Natural killer cell (primary cell): Measurements from ENCODE around the gene NRXN3. TPM values are rescaled to one million over a fixed set of nuclear protein-coding genes. Genes with fewer than 3 reads are reported as not detected.

Source experiments
- ATAC-seq, 3 donors: fragments of 150-1000 bp in 2 of 3; fragments of 200-7000 bp in 1 of 3; cut with Tn5 transposase; 1 replicate in 1 of 3; 2 replicates in 2 of 3; pipeline ENCODE4 v1.10.0; 2021; ENCODE audit warnings: mild to moderate bottlenecking in 2 of 3, moderate library complexity in 2 of 3
- DNase-seq, 2 donors: peaks; one replicate each; pipeline versions ENCODE4 v3.0.0 to v3.0.0-alpha.2; 2013 to 2021; ENCODE audit warnings: mixed read lengths in 1 of 2
- H3K27ac ChIP-seq: one replicate; pipeline ENCODE4 v1.5.1; 2013; ENCODE audit warnings: mild to moderate bottlenecking, low read length
- H3K27me3 ChIP-seq: one replicate; pipeline ENCODE4 v1.6.1; 2013; ENCODE audit warnings: low read length; ENCODE audit not compliant: control insufficient read depth, insufficient read depth
- H3K36me3 ChIP-seq: one replicate; pipeline ENCODE4 v1.6.1; 2013; ENCODE audit warnings: low read length; ENCODE audit not compliant: control insufficient read depth, insufficient read depth
- H3K4me1 ChIP-seq: one replicate; pipeline ENCODE4 v1.6.1; 2013; ENCODE audit warnings: low read length; ENCODE audit not compliant: control insufficient read depth, insufficient read depth
- H3K4me3 ChIP-seq: one replicate; pipeline ENCODE4 v1.5.1; 2013; ENCODE audit warnings: low read length
- H3K9me3 ChIP-seq: one replicate; pipeline ENCODE4 v1.6.1; 2013; ENCODE audit warnings: low read length; ENCODE audit not compliant: control insufficient read depth, insufficient read depth
- H3K27ac Mint-ChIP-seq, 2 donors: one replicate each; pipeline ENCODE4 v1.8.0; 2022; ENCODE audit warnings: mild to moderate bottlenecking in 2 of 2, mixed read lengths in 2 of 2, moderate library complexity in 1 of 2
- H3K27me3 Mint-ChIP-seq, 2 donors: one replicate each; pipeline ENCODE4 v1.8.0; 2022; ENCODE audit warnings: low read depth in 2 of 2, mixed read lengths in 2 of 2
- H3K36me3 Mint-ChIP-seq: one replicate; pipeline ENCODE4 v1.8.0; 2022; ENCODE audit warnings: mixed read lengths
- H3K4me1 Mint-ChIP-seq, 2 donors: one replicate each; pipeline ENCODE4 v1.8.0; 2022; ENCODE audit warnings: mixed read lengths in 2 of 2
- H3K4me3 Mint-ChIP-seq: one replicate; pipeline ENCODE4 v1.8.0; 2022; ENCODE audit warnings: mild to moderate bottlenecking, moderate library complexity, mixed read lengths
- H3K9me3 Mint-ChIP-seq, 2 donors: one replicate each; pipeline ENCODE4 v1.8.0; 2022; ENCODE audit warnings: mixed read lengths in 2 of 2
- CTCF ChIP-seq: fragments of 200-600 bp; IDR thresholded peaks from one replicate; pipeline ENCODE4 v1.8.0; 2022; ENCODE audit warnings: antibody characterized with exemption
- WGBS: methylation state at CpG from one replicate; pipeline ENCODE4 v1.1.7; 2013; ENCODE audit warnings: missing lambda C conversion rate; ENCODE audit not compliant: insufficient coverage; 5-methylcytosine and 5-hydroxymethylcytosine counted together
- intact Hi-C: fragments of 100-400 bp; cut with micrococcal nuclease; formaldehyde crosslinking; loops from one replicate; pipeline ENCODE4 v1.14.2; 2022
- total RNA-seq, 4 donors: library from RNA; stranded (reverse); fragments of 120-200 nt in 1 of 4; gene quantifications; one replicate each; pipeline versions ENCODE4 v1.2.3 to v1.2.4, GENCODE V29; 2013 to 2022

NRXN3 gene
- total RNA-seq, 3 donors from 2014 or later (not counting 1 experiment from before 2014, with no cell fraction given): not detected

GRCh38 chr14:79712302-79712950 is 1542.3 kb downstream of the NRXN3 start:
- H3K4me1 ChIP-seq: no peaks in the 10 kb centered on the region
- TF ChIP-seq CTCF: no peak
- Mint-ChIP-seq H3K27ac (no peak overlapping the region), H3K27me3 (no peaks in the 10 kb centered on the region), H3K4me1 (no peaks in the 10 kb centered on the region), H3K9me3 (peaks cover 5 to 7% of the 10 kb centered on the region in 2 donors), H3K36me3 (no peaks in the 10 kb centered on the region), H3K4me3 (no peak overlapping the region)
- intact Hi-C loops: no loop called here
- WGBS: 87% methylated on average over 11 of the region's 11 CpGs
- H3K36me3 ChIP-seq: no peaks in the 10 kb centered on the region
- no peak overlapping the region for H3K27ac ChIP-seq
- no peak for DNase-seq
- H3K27me3 ChIP-seq: no peaks in the 10 kb centered on the region
- H3K4me3 ChIP-seq: no peak overlapping the region
- H3K9me3 ChIP-seq: no peaks in the 10 kb centered on the region
- ATAC-seq: no peak

GRCh38 chr14:79721399-79722084 is 1551.4 kb downstream of the NRXN3 start:
- H3K4me1 Mint-ChIP-seq: no peaks in the 10 kb centered on the region
- Histone ChIP-seq H3K27me3 (no peaks in the 10 kb centered on the region), H3K4me1 (no peaks in the 10 kb centered on the region), H3K9me3 (no peaks in the 10 kb centered on the region), H3K27ac (no peak overlapping the region), H3K4me3 (no peak overlapping the region), H3K36me3 (no peaks in the 10 kb centered on the region)
- peaks cover 8 to 9% of the 10 kb centered on the region in 2 donors for H3K9me3 Mint-ChIP-seq
- no peak overlapping the region for H3K4me3 Mint-ChIP-seq
- no peak for ATAC-seq
- DNase-seq: no peak
- peaks cover 0 to 3% of the 10 kb centered on the region in 2 donors for H3K27me3 Mint-ChIP-seq
- H3K27ac Mint-ChIP-seq: no peak overlapping the region
- WGBS: 92% methylated on average over 4 of the region's 5 CpGs
- no peak for TF ChIP-seq CTCF
- no peaks in the 10 kb centered on the region for H3K36me3 Mint-ChIP-seq
- intact Hi-C loops: no loop called here

- Mint-ChIP-seq H3K36me3 (no peaks in the 10 kb centered on the region), H3K9me3 (peaks cover 8 to 9% of the 10 kb centered on the region in 2 donors), H3K27ac (no peak overlapping the region), H3K27me3 (peaks cover 0 to 3% of the 10 kb centered on the region in 2 donors), H3K4me3 (no peak overlapping the region), H3K4me1 (no peaks in the 10 kb centered on the region)
- DNase-seq (peak in 1 of 2 donors; percentile 1), ATAC-seq (no peak)
- H3K4me1 ChIP-seq: no peaks in the 10 kb centered on the region
- H3K27ac ChIP-seq: no peak overlapping the region
- no peak for TF ChIP-seq CTCF
- 79% methylated on average over 5 of the region's 7 CpGs for WGBS
- H3K9me3 ChIP-seq: peaks cover 6% of the 10 kb centered on the region
- intact Hi-C loops: no loop called here
- H3K27me3 ChIP-seq: no peaks in the 10 kb centered on the region
- H3K4me3 ChIP-seq: no peak overlapping the region
- no peaks in the 10 kb centered on the region for H3K36me3 ChIP-seq
Measured at GRCh38 chr14:79724934-79725717, 1555.0 kb downstream of the NRXN3 start.
